ENCODE data around the gene MED28. TPM values are rescaled to one million over a fixed set of nuclear protein-coding genes. Genes with fewer than 3 reads are reported as not detected.

Gene MED28
- total and polyA plus RNA-seq, 3 donors from 2014 or later, result 22.8 to 51.7 (median 27.3) TPM

- TF ChIP-seq POLR2A (IDR thresholded peaks at IDR 0.05), result no peak
- TF ChIP-seq, protein P1, sequence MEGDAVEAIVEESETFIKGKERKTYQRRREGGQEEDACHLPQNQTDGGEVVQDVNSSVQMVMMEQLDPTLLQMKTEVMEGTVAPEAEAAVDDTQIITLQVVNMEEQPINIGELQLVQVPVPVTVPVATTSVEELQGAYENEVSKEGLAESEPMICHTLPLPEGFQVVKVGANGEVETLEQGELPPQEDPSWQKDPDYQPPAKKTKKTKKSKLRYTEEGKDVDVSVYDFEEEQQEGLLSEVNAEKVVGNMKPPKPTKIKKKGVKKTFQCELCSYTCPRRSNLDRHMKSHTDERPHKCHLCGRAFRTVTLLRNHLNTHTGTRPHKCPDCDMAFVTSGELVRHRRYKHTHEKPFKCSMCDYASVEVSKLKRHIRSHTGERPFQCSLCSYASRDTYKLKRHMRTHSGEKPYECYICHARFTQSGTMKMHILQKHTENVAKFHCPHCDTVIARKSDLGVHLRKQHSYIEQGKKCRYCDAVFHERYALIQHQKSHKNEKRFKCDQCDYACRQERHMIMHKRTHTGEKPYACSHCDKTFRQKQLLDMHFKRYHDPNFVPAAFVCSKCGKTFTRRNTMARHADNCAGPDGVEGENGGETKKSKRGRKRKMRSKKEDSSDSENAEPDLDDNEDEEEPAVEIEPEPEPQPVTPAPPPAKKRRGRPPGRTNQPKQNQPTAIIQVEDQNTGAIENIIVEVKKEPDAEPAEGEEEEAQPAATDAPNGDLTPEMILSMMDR (IDR thresholded peaks at IDR 0.05), result no peak
- Histone ChIP-seq H3K27ac (no peak overlapping the region), H3K27me3 (no peaks in the 10 kb centered on the region), H3K9me3 (no peaks in the 10 kb centered on the region), H3K4me3 (no peak overlapping the region), H3K4me1 (no peaks in the 10 kb centered on the region), H3K36me3 (ENCODE audit: low read depth, missing control alignments) (no peaks in the 10 kb centered on the region)
- WGBS, 2 donors, result 95% methylated on average over 3 of the region's 3 CpGs
- DNase-seq, result no peak
- intact Hi-C loops (cut with DNase I; ENCODE audit: low total_unique reads), result no loop called here
These were observed 25.1 kb upstream of the MED28 start for GRCh38 chr4:17589355-17589754.

DNA sequence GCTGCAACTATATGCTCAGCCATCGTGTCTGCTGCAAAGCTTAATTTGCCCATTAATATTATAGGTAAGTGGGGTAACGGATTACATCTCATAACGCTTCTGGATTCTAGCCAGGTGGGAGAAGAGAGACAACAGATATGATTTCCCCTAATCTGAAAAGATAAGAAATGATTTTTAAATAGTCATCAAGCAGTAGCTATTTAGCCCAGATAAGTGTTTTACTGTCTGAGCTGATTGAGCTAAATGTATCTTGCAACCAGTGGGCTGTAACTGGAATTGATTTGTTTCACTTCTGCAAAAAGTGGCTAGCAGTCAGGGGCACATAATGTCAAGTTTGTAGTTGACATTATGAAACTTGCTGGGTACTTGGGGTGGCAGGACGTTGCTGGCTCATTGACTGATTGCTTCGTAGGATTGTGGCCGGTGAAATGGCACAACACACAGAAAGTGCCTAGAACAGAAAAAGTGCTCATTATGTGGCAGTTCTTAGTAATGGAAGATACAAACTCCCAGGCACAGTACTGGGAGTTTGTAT lies 18.9 kb upstream of the MED28 start:
- H3K36me3 ChIP-seq (ENCODE audit: low read depth, missing control alignments), result no peaks in the 10 kb centered on the region
- H3K4me1 ChIP-seq, result no peaks in the 10 kb centered on the region
- no peak overlapping the region for H3K4me3 ChIP-seq
- no peak for DNase-seq
- no peaks in the 10 kb centered on the region for H3K9me3 ChIP-seq
- H3K27me3 ChIP-seq, result no peaks in the 10 kb centered on the region
- TF ChIP-seq POLR2A (IDR thresholded peaks at IDR 0.05), result no peak
- TF ChIP-seq, protein P1 (IDR thresholded peaks at IDR 0.05), result no peak
- intact Hi-C loops (cut with DNase I; ENCODE audit: low total_unique reads), result no loop called here
- no peak overlapping the region for H3K27ac ChIP-seq
- WGBS, 2 donors, result 72 to 75% methylated on average over 6 of the region's 6 CpGs

- Histone ChIP-seq H3K36me3 (ENCODE audit: low read depth, missing control alignments) (no peaks in the 10 kb centered on the region), H3K27me3 (no peaks in the 10 kb centered on the region), H3K27ac (no peak overlapping the region), H3K4me3 (no peak overlapping the region), H3K4me1 (no peaks in the 10 kb centered on the region), H3K9me3 (no peaks in the 10 kb centered on the region)
- WGBS, 2 donors, result 78 to 83% methylated on average over 7 of the region's 7 CpGs
- DNase-seq, result no peak
- no peak for TF ChIP-seq POLR2A (IDR thresholded peaks at IDR 0.05)
- TF ChIP-seq, protein P1 (IDR thresholded peaks at IDR 0.05), result no peak
- intact Hi-C loops (cut with DNase I; ENCODE audit: low total_unique reads), result no loop called here
These were observed 16.9 kb upstream of the MED28 start for GRCh38 chr4:17597517-17597916.

DNA sequence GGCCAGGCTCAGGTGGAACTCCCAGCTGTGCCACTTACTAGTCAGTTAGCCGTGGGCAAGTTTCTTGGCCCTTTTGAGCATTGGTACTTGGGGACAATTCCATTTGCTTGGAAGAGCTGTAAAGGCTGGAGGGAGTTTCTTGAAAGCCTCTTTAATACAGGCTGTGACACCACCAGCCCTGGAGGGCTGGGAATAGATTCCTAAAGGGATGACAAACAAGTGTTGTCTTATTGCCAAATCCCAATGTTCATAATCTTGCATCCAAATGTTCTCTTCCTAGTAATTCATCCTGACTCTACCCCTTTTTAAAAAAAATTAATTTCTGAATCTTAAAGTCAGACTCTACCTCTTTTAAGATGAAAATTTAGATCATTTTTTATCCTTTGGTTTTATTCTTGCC lies 14.6 kb upstream of the MED28 start:
- no peak for TF ChIP-seq POLR2A (IDR thresholded peaks at IDR 0.05)
- TF ChIP-seq, protein P1 (IDR thresholded peaks at IDR 0.05), result no peak
- Histone ChIP-seq H3K36me3 (ENCODE audit: low read depth, missing control alignments) (no peaks in the 10 kb centered on the region), H3K27me3 (no peaks in the 10 kb centered on the region), H3K27ac (no peak overlapping the region), H3K4me3 (no peak overlapping the region), H3K4me1 (no peaks in the 10 kb centered on the region), H3K9me3 (no peaks in the 10 kb centered on the region)
- 94 to 100% methylated on average over 1 of the region's 1 CpG for WGBS, 2 donors
- intact Hi-C loops (cut with DNase I; ENCODE audit: low total_unique reads), result no loop called here
- no peak for DNase-seq

DNA sequence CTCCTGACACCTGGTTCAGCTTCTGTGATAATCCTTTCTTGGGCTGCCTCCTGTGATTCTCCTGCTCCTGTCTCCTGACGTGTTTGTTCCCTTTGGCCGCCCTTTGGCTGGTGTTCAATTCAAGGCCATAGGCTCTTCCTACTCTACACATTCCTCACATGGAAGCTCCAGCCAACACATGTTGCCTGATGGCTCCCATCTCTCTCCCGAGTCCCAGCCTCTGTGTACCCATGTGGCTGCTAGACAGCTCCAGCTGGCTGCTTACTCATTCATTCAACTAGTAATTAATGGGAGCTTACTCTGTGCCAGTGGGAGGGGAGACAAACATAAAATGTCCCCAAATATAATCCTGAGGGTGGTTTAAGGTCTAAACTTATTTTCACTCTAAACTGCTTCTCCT lies 9.2 kb upstream of the MED28 start:
- H3K36me3 ChIP-seq (ENCODE audit: low read depth, missing control alignments), result no peaks in the 10 kb centered on the region
- no peak for TF ChIP-seq POLR2A (IDR thresholded peaks at IDR 0.05)
- no peak for DNase-seq
- intact Hi-C loops (cut with DNase I; ENCODE audit: low total_unique reads), result no loop called here
- no peaks in the 10 kb centered on the region for H3K27me3 ChIP-seq
- H3K4me3 ChIP-seq, result no peak overlapping the region
- H3K4me1 ChIP-seq, result no peaks in the 10 kb centered on the region
- no peaks in the 10 kb centered on the region for H3K9me3 ChIP-seq
- no peak overlapping the region for H3K27ac ChIP-seq
- WGBS, 2 donors, result 58 to 62% methylated on average over 3 of the region's 3 CpGs
